Measurements from ENCODE around the gene SELENOK.

Gene SELENOK

GRCh38 chr3:53842436-53843194 is 49.0 kb downstream of the SELENOK start:
- no peak for DNase-seq (ENCODE audit: low read depth in 2 of 2)

DNA sequence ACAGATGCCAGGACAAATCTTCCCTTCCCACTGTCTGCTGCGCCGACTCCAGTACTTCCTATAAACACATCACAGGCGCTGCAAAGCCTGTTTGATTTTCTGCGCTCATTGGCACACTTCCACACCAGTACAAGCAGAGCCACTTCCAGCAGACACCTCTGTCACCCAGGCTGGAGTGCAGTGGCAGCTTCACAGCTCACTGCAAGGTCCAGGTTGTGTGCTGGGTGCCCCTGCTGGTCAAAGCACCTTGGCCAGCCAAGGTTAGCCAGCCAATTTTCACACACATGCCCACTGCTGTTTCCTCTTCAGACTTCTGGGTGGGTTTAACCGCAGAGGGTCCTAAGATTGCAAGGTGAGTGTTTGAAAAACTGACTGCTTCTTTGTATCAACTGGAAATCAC is 50.4 kb downstream of the SELENOK start:
- DNase-seq (ENCODE audit: low read depth in 2 of 2) = no peak

- DNase-seq (ENCODE audit: low read depth in 2 of 2) = no peak
These were observed 54.3 kb downstream of the SELENOK start for GRCh38 chr3:53837331-53837730.

DNA sequence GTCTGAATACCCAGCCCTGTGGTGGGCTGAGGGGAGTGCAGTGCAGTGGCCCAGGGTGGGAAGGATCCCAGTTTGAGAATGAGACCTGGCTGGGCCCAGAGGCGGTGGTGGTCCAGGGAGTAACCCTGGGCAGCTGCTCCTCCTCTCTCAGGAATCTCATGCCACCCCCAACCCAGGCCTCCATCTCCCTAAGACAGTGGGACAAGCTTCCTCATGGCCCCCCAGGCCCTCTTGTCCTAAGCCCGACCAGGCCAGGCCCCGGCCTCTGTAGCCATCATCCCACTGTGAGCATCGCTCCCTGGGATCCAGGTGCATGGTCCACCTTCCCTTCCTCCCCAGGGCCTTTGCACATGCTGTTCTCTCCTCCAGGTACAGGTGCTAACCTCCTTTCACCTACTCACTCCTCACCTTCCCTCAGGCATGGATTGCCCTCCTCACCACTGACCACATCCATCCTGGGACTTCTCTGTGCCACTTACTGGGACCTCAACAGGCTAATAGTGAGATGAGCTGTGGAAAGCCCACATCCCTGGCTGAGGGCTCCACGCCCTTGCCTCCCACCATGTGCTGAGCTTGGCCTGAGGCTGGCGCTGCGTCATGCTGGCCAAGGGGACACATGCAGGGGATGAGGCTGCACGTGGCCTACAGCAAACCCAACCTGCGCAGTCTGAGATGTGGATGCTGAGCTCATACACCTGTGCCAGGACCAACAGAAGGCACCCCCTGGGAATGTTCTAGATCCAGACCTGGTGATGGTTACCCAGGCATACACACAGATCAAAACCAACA is 55.4 kb downstream of the SELENOK start:
- no peak for DNase-seq (ENCODE audit: low read depth in 2 of 2)

- no peak for DNase-seq (ENCODE audit: low read depth in 2 of 2)
These were observed 56.4 kb downstream of the SELENOK start for GRCh38 chr3:53835257-53835656.

DNA sequence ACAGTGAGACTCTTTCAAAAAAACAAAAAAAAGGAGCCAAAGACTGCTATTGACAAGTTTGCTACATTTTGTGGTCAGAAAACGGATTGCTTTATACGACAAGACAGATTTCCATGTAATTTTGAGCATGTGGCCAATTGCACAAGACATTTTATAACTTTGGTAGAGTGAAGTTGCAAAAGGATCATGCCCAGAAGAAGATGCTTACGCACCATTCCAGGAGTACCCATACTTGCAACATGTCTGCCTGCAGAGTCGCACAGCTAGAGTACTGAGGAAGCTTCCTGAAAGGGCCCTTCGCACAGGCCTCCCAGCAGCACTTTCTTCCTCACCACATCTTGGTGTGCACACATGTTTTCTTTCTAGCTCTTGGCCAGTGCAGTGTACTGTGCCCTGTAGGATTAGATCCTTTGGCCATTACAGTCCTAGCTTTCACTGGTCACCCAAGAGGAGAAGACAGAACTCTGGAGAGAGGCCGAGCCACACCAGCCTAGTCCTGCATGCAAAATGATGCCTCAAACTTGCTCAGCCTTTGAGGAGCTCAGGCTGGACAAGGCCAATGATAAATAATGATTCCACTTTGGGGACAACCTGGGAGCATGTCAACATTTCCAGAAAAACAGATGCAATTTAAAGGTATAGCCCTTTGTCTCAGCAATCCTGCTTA is 57.1 kb downstream of the SELENOK start:
- no peak for DNase-seq (ENCODE audit: low read depth in 2 of 2)

Data from stimulated activated CD8-positive, alpha-beta memory T cell treated with anti-CD3 and anti-CD28 coated beads, Interleukin-2, amount 100 ng/mL, for 1 hour (primary cell).